Mesodermal cell (in vitro differentiated cells): Measurements from ENCODE around the gene CDK12. TPM values are rescaled to one million over a fixed set of nuclear protein-coding genes. Genes with fewer than 3 reads are reported as not detected.
A peak's percentile ranks its signal among the peaks of the same experiment; 100 is the strongest.
"Not testable (repeated sequence)": the region's sequence is repeated elsewhere in the genome, so short reads cannot be mapped to it uniquely, and the experiment has no call there.

Experiments
- H3K27ac ChIP-seq: 2 replicates; pipeline ENCODE4 v1.7.0; 2013; ENCODE audit warnings: mild to moderate bottlenecking, low read depth, low read length, moderate library complexity; ENCODE audit not compliant: severe bottlenecking
- H3K36me3 ChIP-seq: 2 replicates; pipeline ENCODE4 v1.7.1; 2013; ENCODE audit warnings: mild to moderate bottlenecking, low read length, moderate library complexity; ENCODE audit not compliant: control insufficient read depth, insufficient read depth
- H3K4me1 ChIP-seq: one replicate; pipeline ENCODE4 v1.7.1; 2013; ENCODE audit warnings: mild to moderate bottlenecking, low read length; ENCODE audit not compliant: insufficient read depth, control insufficient read depth, poor library complexity, severe bottlenecking
- H3K4me3 ChIP-seq: 2 replicates; pipeline ENCODE4 v1.7.0; 2013; ENCODE audit warnings: low read length, control low read depth, mild to moderate bottlenecking; ENCODE audit not compliant: insufficient read depth, poor library complexity, severe bottlenecking; ENCODE audit errors: extremely low read depth
- H3K9me3 ChIP-seq: 2 replicates; pipeline ENCODE4 v1.7.1; 2013; ENCODE audit warnings: mild to moderate bottlenecking, low read length, moderate library complexity; ENCODE audit not compliant: control insufficient read depth
- WGBS, 2 experiments: methylation state at CpG; one replicate each; pipeline ENCODE4 v1.1.5; 2013; ENCODE audit warnings: missing lambda C conversion rate in 2 of 2; ENCODE audit not compliant: insufficient coverage in 2 of 2; 5-methylcytosine and 5-hydroxymethylcytosine counted together
- polyA plus RNA-seq, 2 experiments: library from polyadenylated mRNA; stranded (reverse); fragments of 50-300 nt; gene quantifications; one replicate each; pipeline ENCODE4 v1.2.3, GENCODE V29; 2013

The CDK12 gene
- polyA plus RNA-seq (2013, experiment 1 of 2): 29.5 TPM
- polyA plus RNA-seq (2013, experiment 2 of 2): 26.5 TPM

DNA sequence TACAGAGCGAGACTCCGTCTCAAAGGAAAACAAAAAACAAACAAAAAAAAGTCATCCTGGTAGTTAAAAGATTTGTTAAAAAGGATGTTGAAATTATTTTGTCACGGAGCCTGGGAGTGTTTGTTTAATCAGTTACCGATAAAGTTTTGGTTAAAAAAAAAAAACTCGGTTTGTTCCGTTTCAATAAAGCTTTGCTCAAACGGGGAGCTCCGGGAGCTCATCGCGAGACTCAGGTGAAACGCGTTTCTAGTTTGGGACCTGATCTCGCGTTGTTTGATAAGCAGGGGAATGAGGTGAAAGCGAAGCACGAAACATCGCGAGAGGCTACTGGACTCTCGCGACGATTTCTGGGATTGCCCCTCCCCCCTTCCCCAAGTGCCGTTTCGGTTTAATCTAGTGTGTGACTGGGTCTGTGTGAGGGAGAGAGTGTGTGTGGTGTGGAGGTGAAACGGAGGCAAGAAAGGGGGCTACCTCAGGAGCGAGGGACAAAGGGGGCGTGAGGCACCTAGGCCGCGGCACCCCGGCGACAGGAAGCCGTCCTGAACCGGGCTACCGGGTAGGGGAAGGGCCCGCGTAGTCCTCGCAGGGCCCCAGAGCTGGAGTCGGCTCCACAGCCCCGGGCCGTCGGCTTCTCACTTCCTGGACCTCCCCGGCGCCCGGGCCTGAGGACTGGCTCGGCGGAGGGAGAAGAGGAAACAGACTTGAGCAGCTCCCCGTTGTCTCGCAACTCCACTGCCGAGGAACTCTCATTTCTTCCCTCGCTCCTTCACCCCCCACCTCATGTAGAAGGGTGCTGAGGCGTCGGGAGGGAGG lies at the start of gene CDK12:
Gene CDK12, plus strand, starts transcription at position 374 of the 813 bp plus-strand sequence. CDS start 586 bp downstream, outside the sequence.
- Histone ChIP-seq H3K36me3 (peaks cover 4% of the 10 kb centered on the region), H3K9me3 (no peaks in the 10 kb centered on the region), H3K4me3 (peak within 1 kb of the TSS; percentile 82), H3K27ac (peak within 1 kb of the TSS; percentile 98), H3K4me1 (peaks cover 3% of the 10 kb centered on the region)
- WGBS, 2 experiments: 1% methylated on average over 27 to 31 of the region's 51 CpGs

DNA sequence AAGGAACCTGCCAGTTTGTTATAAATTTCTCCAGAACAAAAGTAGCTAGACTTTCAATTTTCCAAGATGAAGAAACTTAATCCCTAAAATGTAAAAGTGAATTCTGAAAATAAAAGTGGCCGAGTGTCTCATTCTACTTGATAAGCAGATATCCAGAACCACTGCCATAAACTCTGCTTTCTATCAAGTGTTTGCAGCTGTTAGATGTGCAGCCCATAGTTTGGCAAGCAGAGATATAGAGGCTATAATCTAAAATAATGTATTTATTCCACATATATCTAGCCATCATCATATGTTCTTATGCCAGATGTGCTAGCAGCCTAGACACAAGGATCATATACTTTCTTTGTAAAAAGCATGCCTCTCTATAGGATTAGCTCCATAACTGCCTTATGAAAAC lies 45.1 kb upstream of the CDK12 start:
- WGBS, 2 experiments: no CpG with 5 or more reads among the region's 1 CpG
- Histone ChIP-seq H3K36me3 (peaks cover 90% of the 10 kb centered on the region), H3K4me3 (no peak overlapping the region)

DNA sequence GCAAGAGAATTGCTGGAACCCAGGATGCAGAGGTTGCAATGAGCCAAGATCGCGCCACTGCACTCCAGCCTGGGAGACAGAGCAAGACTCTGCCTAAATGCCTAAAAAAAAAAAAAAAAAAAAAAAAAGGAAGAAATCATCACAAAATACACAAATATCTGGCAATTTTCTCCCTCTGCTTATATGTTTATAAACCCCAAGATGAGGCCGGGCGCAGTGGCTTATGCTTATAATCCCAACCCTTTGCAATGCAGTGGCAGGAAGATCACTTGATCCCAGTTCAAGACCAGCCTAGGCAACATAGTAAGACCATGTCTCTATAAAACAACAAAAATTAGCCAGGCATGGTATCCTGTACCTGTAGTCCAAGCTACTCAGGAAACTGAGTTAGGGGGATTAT lies 31.7 kb upstream of the CDK12 start:
- H3K4me3 ChIP-seq: no peak overlapping the region
- WGBS, 2 experiments: 93 to 97% methylated on average over 2 to 4 of the region's 4 CpGs
- peaks cover 95% of the 10 kb centered on the region for H3K36me3 ChIP-seq
- no peaks in the 10 kb centered on the region for H3K9me3 ChIP-seq
- H3K4me1 ChIP-seq: no peaks in the 10 kb centered on the region
- no peak overlapping the region for H3K27ac ChIP-seq

More for the DNA sequence above, 45.1 kb upstream of the CDK12 start:
- no peaks in the 10 kb centered on the region for H3K4me1 ChIP-seq
- H3K9me3 ChIP-seq: no peaks in the 10 kb centered on the region
- H3K27ac ChIP-seq: no peak overlapping the region

DNA sequence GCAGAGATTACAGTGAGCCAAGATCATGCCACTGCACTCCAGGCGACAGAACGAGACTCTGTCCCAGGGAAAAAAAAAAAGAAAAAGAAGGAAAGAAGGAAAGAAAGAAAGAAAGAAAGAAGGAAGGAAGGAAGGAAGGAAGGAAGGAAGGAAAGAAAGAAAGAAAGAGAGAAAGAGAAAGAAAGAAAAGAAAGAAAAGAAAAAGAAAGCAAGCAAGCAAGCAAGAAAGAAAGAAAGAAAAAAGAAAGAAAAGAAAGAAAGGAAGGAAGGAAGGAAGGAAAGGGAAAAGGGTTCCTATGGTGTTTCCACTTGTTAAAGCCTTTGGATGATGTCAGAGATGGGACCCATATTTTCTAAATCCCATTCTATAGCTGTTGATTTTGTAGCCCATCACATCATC lies 21.4 kb upstream of the CDK12 start:
- H3K27ac ChIP-seq, H3K4me3 ChIP-seq, H3K4me1 ChIP-seq, H3K9me3 ChIP-seq: not testable (repeated sequence)
- peaks cover 90% of the 10 kb centered on the region for H3K36me3 ChIP-seq
- 95 to 100% methylated on average over 2 of the region's 2 CpGs for WGBS, 2 experiments

DNA sequence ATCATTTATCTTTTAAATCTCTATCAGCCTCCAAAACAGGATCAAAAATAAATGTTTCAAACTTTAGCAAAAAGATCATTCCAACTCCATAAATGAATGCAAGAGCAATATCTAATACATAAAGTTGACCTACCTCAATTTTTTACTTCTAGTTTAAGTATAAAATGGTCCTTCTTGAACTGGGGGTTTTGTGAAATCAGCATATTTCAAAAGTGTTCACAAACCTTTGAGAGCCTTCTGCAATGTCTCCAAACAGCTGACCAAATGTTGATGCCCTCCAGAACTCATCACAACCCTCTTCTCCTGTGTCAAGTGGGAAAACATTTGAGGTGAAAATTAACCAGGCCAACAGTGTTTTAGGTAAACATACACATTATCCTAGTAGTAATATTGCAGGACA lies 18.0 kb upstream of the CDK12 start:
- H3K4me3 ChIP-seq: no peak overlapping the region
- no peaks in the 10 kb centered on the region for H3K9me3 ChIP-seq
- no peaks in the 10 kb centered on the region for H3K4me1 ChIP-seq
- H3K36me3 ChIP-seq: peaks cover 91% of the 10 kb centered on the region
- no peak overlapping the region for H3K27ac ChIP-seq

DNA sequence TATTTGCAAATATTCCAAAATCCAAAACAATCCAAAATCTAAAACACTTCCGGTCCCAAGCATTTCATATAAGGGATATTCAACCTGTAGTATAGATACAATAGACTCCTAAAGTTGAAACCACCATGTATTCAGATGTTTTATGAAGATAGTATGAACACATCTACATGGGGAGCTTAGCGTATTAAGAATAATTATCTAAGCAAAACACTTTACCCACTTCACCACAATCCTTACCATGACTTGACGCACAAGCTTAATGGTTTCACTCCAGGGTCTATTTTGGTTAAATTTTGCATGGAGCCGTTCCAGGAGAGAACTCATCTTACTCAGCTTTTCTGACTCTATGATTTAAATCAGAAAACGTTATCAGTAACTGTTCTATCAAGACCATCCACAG lies 13.7 kb upstream of the CDK12 start:
- peaks cover 61% of the 10 kb centered on the region for H3K36me3 ChIP-seq
- WGBS, 2 experiments: 96 to 100% methylated on average over 3 of the region's 5 CpGs
- no peaks in the 10 kb centered on the region for H3K9me3 ChIP-seq
- peaks cover 5% of the 10 kb centered on the region for H3K4me1 ChIP-seq
- H3K27ac ChIP-seq: no peak overlapping the region
- no peak overlapping the region for H3K4me3 ChIP-seq

DNA sequence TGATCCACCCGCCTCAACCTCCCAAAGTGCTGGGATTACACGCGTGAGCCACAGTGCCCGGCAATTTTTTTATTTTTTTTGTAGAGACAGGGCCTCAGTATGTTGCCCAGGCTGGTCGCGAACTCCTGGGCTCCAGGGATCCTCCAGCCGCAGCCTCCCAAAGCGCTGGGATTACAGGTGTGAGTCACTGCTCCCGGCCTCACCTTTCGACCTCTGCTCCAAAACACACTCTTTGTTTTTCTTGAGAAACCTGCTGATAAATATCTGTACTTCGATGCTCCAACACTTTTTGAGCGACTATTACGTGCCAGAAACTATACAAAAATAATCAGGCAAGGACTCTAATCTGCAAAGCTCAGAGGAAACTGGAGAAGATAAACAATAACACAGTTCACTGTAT lies 11.2 kb upstream of the CDK12 start:
- Histone ChIP-seq H3K36me3 (peaks cover 41% of the 10 kb centered on the region), H3K27ac (peak overlapping the region; percentile 90), H3K9me3 (no peaks in the 10 kb centered on the region), H3K4me3 (peak overlapping the region; percentile 86), H3K4me1 (peaks cover 5% of the 10 kb centered on the region)
- WGBS, 2 experiments: 92 to 97% methylated on average over 13 of the region's 13 CpGs

DNA sequence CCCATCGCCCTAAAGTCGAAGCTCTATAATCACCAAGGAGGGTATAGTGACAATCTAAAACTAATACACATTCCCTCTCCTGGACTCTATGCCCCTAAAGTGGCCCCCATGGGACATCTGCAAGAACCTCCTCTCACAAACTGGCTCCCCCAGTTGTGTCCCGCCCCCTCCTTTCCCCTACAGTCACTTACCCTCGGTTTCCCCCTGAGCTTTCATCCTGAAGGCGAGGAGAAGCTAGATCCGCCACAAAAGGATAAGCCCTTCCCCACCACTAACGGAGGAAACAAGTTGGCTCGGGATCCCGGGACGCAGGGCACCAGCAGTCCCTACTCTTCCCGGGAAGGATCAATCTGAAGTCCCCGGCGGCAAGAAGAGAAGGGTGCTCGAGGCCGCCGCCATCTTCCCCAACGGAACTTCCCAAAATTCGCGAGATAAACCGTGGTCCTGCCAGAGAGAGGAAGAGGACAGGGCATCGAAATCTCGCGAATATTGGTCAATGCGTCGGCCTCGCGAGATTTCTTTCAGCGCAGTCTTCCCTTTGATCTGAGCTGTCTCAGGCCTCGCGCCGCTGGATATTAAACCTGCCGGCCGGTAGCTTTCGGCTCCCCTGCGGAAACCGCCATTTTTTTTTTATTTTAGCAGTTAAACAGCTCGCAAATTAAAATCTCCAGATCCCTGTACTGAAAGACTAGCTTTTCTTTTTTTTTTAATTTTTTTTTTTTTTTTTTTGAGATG lies 10.3 kb upstream of the CDK12 start, which contains the start of gene MED1:
Gene MED1, minus strand, starts transcription at position 417 of the 735 bp plus-strand sequence. Its CDS starts 201 bp downstream, at position 216.
- 0% methylated on average over 28 to 32 of the region's 37 CpGs for WGBS, 2 experiments
- peaks cover 31% of the 10 kb centered on the region for H3K36me3 ChIP-seq
- H3K9me3 ChIP-seq: no peaks in the 10 kb centered on the region
- peaks cover 5% of the 10 kb centered on the region for H3K4me1 ChIP-seq
- H3K4me3 ChIP-seq: peak within 1 kb of the TSS; percentile 86
- H3K27ac ChIP-seq: peak within 1 kb of the TSS; percentile 90

DNA sequence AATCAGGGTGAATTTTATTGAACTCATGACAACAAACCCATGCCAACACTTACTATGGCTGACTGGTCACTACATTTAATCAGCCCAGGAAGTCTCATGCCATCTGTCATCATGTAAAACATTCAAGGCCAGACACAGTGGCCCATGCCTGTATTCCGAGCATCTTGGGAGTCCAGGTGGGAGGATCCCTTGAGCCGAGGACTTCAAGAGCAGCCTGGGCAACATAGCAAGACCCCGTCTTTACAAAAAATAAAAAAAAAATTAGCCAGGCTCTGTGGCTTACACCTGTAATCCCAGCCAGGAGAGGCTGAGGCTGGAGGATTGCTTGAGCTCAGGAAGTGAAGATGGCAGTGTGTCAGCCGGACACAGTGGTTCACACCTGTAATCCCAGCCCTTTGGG lies 5.4 kb upstream of the CDK12 start:
- 77 to 92% methylated on average over 3 to 4 of the region's 4 CpGs for WGBS, 2 experiments
- H3K9me3 ChIP-seq: no peaks in the 10 kb centered on the region
- no peak overlapping the region for H3K4me3 ChIP-seq
- no peaks in the 10 kb centered on the region for H3K36me3 ChIP-seq
- no peaks in the 10 kb centered on the region for H3K4me1 ChIP-seq
- H3K27ac ChIP-seq: no peak overlapping the region

DNA sequence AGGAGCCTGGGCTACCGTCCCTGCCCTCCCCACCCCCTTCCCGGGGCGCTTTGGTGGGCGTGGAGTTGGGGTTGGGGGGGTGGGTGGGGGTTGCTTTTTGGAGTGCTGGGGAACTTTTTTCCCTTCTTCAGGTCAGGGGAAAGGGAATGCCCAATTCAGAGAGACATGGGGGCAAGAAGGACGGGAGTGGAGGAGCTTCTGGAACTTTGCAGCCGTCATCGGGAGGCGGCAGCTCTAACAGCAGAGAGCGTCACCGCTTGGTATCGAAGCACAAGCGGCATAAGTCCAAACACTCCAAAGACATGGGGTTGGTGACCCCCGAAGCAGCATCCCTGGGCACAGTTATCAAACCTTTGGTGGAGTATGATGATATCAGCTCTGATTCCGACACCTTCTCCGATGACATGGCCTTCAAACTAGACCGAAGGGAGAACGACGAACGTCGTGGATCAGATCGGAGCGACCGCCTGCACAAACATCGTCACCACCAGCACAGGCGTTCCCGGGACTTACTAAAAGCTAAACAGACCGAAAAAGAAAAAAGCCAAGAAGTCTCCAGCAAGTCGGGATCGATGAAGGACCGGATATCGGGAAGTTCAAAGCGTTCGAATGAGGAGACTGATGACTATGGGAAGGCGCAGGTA lies 762 bp downstream of the CDK12 start:
- Histone ChIP-seq H3K4me1 (peaks cover 3% of the 10 kb centered on the region), H3K27ac (peak overlapping the region; percentile 98), H3K9me3 (no peaks in the 10 kb centered on the region), H3K4me3 (peak overlapping the region; percentile 82), H3K36me3 (peaks cover 5% of the 10 kb centered on the region)
- WGBS, 2 experiments: 1% methylated on average over 18 to 29 of the region's 34 CpGs
